SU-DHL-6 (cell line): ENCODE data around the gene THAP3.

Experiments used
- H2AFZ ChIP-seq: fragments of 200-600 bp; sonication (generic); 2 replicates; pipeline ENCODE4 v1.6.1; 2014; ENCODE audit warnings: low read depth, mild to moderate bottlenecking, moderate library complexity, mixed read lengths, antibody characterized with exemption, low read length; ENCODE audit not compliant: severe bottlenecking
- H3F3A ChIP-seq: fragments of 200-600 bp; shearing (Covaris generic); 2 replicates; pipeline ENCODE4 v1.6.0; 2016; ENCODE audit warnings: antibody characterized with exemption, mild to moderate bottlenecking; ENCODE audit not compliant: insufficient read depth
- H3K27ac ChIP-seq: fragments of 200-600 bp; sonication (generic); 2 replicates; pipeline ENCODE4 v1.5.1; 2016; ENCODE audit warnings: low read depth, mild to moderate bottlenecking, low read length, moderate library complexity, mixed read lengths
- H3K27me3 ChIP-seq: fragments of 200-600 bp; sonication (generic), shearing (Covaris generic); 2 replicates; pipeline ENCODE4 v1.6.0; 2014; ENCODE audit warnings: mild to moderate bottlenecking, low read length
- H3K36me3 ChIP-seq: fragments of 200-600 bp; sonication (generic); 2 replicates; pipeline ENCODE4 v1.6.1; 2014; ENCODE audit warnings: mild to moderate bottlenecking, low read length, mixed read lengths
- H3K4me2 ChIP-seq: fragments of 300-600, 200-600 bp; shearing (Covaris generic), sonication (generic); 2 replicates; pipeline ENCODE4 v1.6.0; 2014; ENCODE audit warnings: low read length, low read depth, mild to moderate bottlenecking; ENCODE audit not compliant: poor library complexity, severe bottlenecking
- H3K4me3 ChIP-seq: fragments of 200-600 bp; sonication (generic); 2 replicates; pipeline ENCODE4 v1.5.1; 2014; ENCODE audit warnings: antibody characterized with exemption, low read length, mild to moderate bottlenecking, mixed read lengths; ENCODE audit not compliant: insufficient read depth, poor library complexity, severe bottlenecking
- H3K79me2 ChIP-seq: fragments of 200-600 bp; sonication (generic); 2 replicates; pipeline ENCODE4 v1.6.1; 2014; ENCODE audit warnings: mild to moderate bottlenecking, low read length, moderate library complexity; ENCODE audit not compliant: insufficient read depth
- H3K9ac ChIP-seq: fragments of 200-600 bp; sonication (generic); 2 replicates; pipeline ENCODE4 v1.7.0; 2014; ENCODE audit warnings: mild to moderate bottlenecking, low read length
- H3K9me2 ChIP-seq: fragments of 200-600 bp; sonication (generic); replicated peaks from 2 replicates; pipeline ENCODE4 v1.6.1; 2014; ENCODE audit warnings: low read length; ENCODE audit not compliant: insufficient read depth
- H3K9me3 ChIP-seq: fragments of 200-600 bp; sonication (generic); 2 replicates; pipeline ENCODE4 v1.6.1; 2014; ENCODE audit warnings: low read length, mixed read lengths; ENCODE audit not compliant: insufficient read depth
- H4K20me1 ChIP-seq: fragments of 200-600 bp; sonication (generic); 2 replicates; pipeline ENCODE4 v1.6.1; 2014; ENCODE audit warnings: low read depth, mild to moderate bottlenecking, antibody characterized with exemption, low read length, moderate library complexity, mixed read lengths
- CTCF ChIP-seq: fragments of 200-600 bp; sonication (generic); IDR thresholded peaks from one replicate; pipeline ENCODE4 v1.5.1; 2017; ENCODE audit warnings: antibody characterized with exemption, mild to moderate bottlenecking, low read length, moderate library complexity; ENCODE audit not compliant: insufficient read depth, poor library complexity, severe bottlenecking
- EZH2phosphoT487 ChIP-seq: fragments of 200-600 bp; sonication (generic), shearing (Covaris generic); conservative IDR thresholded peaks from 2 replicates; pipeline ENCODE4 v1.6.1; 2018; ENCODE audit warnings: mild to moderate bottlenecking, antibody characterized with exemption, low read length, moderate library complexity, mixed read lengths

THAP3 gene

GRCh38 chr1:6667139-6667538 is 42.5 kb downstream of the THAP3 start:
- H3K36me3 ChIP-seq = no peaks in the 10 kb centered on the region

GRCh38 chr1:6668503-6668902 is 43.8 kb downstream of the THAP3 start:
- no peaks in the 10 kb centered on the region; the same call in 1 of the 2 replicates for H3K79me2 ChIP-seq
- no peak overlapping the region for H3K4me2 ChIP-seq
- H3F3A ChIP-seq = no peaks in the 10 kb centered on the region
- H3K9me2 ChIP-seq = no peaks in the 10 kb centered on the region
- no peaks in the 10 kb centered on the region for H3K27me3 ChIP-seq
- H3K36me3 ChIP-seq = no peaks in the 10 kb centered on the region
- H3K9ac ChIP-seq = no peak overlapping the region
- TF ChIP-seq EZH2phosphoT487 (no peak), CTCF (no peak)
- no peak overlapping the region for H3K27ac ChIP-seq
- no peaks in the 10 kb centered on the region for H4K20me1 ChIP-seq
- H2AFZ ChIP-seq = no peak overlapping the region
- no peaks in the 10 kb centered on the region for H3K9me3 ChIP-seq
- no peak overlapping the region for H3K4me3 ChIP-seq

More at GRCh38 chr1:6667139-6667538, 42.5 kb downstream of the THAP3 start:
- H3K27ac ChIP-seq = no peak overlapping the region
- TF ChIP-seq EZH2phosphoT487 (no peak), CTCF (no peak)
- no peaks in the 10 kb centered on the region for H3K9me2 ChIP-seq
- no peaks in the 10 kb centered on the region; the same call in 1 of the 2 replicates for H3K79me2 ChIP-seq
- no peak overlapping the region for H2AFZ ChIP-seq
- no peaks in the 10 kb centered on the region for H4K20me1 ChIP-seq
- no peak overlapping the region for H3K4me2 ChIP-seq
- H3K9me3 ChIP-seq = no peaks in the 10 kb centered on the region
- no peaks in the 10 kb centered on the region for H3K27me3 ChIP-seq
- H3K4me3 ChIP-seq = no peak overlapping the region
- no peaks in the 10 kb centered on the region for H3F3A ChIP-seq
- no peak overlapping the region for H3K9ac ChIP-seq

- Histone ChIP-seq H4K20me1 (no peaks in the 10 kb centered on the region), H3K4me2 (no peak overlapping the region), H3K9me3 (no peaks in the 10 kb centered on the region), H3K79me2 (no peaks in the 10 kb centered on the region), H3F3A (no peaks in the 10 kb centered on the region), H3K27me3 (no peaks in the 10 kb centered on the region), H3K27ac (no peak overlapping the region), H3K9ac (no peak overlapping the region), H2AFZ (no peak overlapping the region), H3K9me2 (no peaks in the 10 kb centered on the region), H3K36me3 (no peaks in the 10 kb centered on the region), H3K4me3 (no peak overlapping the region)
- TF ChIP-seq EZH2phosphoT487 = no peak
- no peak for TF ChIP-seq CTCF
Observed at GRCh38 chr1:6672558-6672957, 47.9 kb downstream of the THAP3 start.
